C4-2B (cell line): ENCODE results near the gene TIMM10.

Experiments used
- CTCF ChIP-seq: fragments of 450-650 bp; conservative IDR thresholded peaks from 2 replicates; pipeline ENCODE4 v1.5.1; 2017; ENCODE audit warnings: mild to moderate bottlenecking
- ZFX ChIP-seq: fragments of 450-650 bp; IDR thresholded peaks from 2 replicates; pipeline ENCODE4 v1.6.1; 2017

- TF ChIP-seq CTCF (peak; percentile 91), ZFX (no peak)
Observed at GRCh38 chr11:57568330-57568766, 37.8 kb upstream of the TIMM10 start.
